ENCODE data around the gene SCYL1. TPM values are rescaled to one million over a fixed set of nuclear protein-coding genes. Genes with fewer than 3 reads are reported as not detected.
"Not testable (repeated sequence)": the region's sequence is repeated elsewhere in the genome, so short reads cannot be mapped to it uniquely, and the experiment has no call there.

Gene SCYL1
- total RNA-seq, 1 experiment from 2014 or later = 53.6 TPM

GRCh38 chr11:65506772-65507505 is 17.9 kb upstream of the SCYL1 start:
- TSS peak; percentile 63 for BruUV-seq (replicated peaks)
- no peak overlapping the region for H3K27ac Mint-ChIP-seq (ENCODE audit: unreplicated experiment)

GRCh38 chr11:65512311-65512710 is 12.6 kb upstream of the SCYL1 start:
- H3K27ac Mint-ChIP-seq (ENCODE audit: unreplicated experiment); H3K9me3 Mint-ChIP-seq (ENCODE audit: low read depth, unreplicated experiment); H3K4me3 Mint-ChIP-seq (ENCODE audit: low read depth, unreplicated experiment); DNase-seq; BruUV-seq (replicated peaks); H3K36me3 Mint-ChIP-seq (ENCODE audit: insufficient read depth, unreplicated experiment); H3K27me3 Mint-ChIP-seq (ENCODE audit: unreplicated experiment); intact Hi-C loops (cut with micrococcal nuclease; ENCODE audit: unreplicated experiment): not testable (repeated sequence)
- CTCF ChIA-PET = interaction anchor here (0.9 kb wide), 1 partner anchor 41 kb away, joined by 3 read pairs; no protein-coding TSS in a partner anchor
- H3K4me1 Mint-ChIP-seq (ENCODE audit: low read depth, unreplicated experiment) = peaks cover 26% of the 10 kb centered on the region

More at GRCh38 chr11:65506772-65507505, 17.9 kb upstream of the SCYL1 start:
- Mint-ChIP-seq H3K4me1 (ENCODE audit: low read depth, unreplicated experiment) (peaks cover 18% of the 10 kb centered on the region), H3K27me3 (ENCODE audit: unreplicated experiment) (peaks cover 9% of the 10 kb centered on the region), H3K36me3 (ENCODE audit: insufficient read depth, unreplicated experiment) (peaks cover 4% of the 10 kb centered on the region), H3K4me3 (ENCODE audit: low read depth, unreplicated experiment) (no peak overlapping the region), H3K9me3 (ENCODE audit: low read depth, unreplicated experiment) (no peaks in the 10 kb centered on the region)
- CTCF ChIA-PET = interaction anchor here (0.7 to 3.1 kb wide), 8 partner anchors 20 to 125 kb away, joined by 3 to 20 read pairs (median 10); partner anchors contain the start of gene SLC25A45
- intact Hi-C loops (cut with micrococcal nuclease; ENCODE audit: unreplicated experiment) = loop anchor here (5.0 kb wide), 1 partner anchor 40 kb away; no protein-coding TSS in a partner anchor
- peak; percentile 43 for DNase-seq
- TF ChIP-seq CTCF (IDR thresholded peaks at IDR 0.05; ENCODE audit: unreplicated experiment) = no peak

- Mint-ChIP-seq H3K27ac (ENCODE audit: unreplicated experiment) (peak overlapping the region; percentile 2), H3K9me3 (ENCODE audit: low read depth, unreplicated experiment) (no peaks in the 10 kb centered on the region), H3K27me3 (ENCODE audit: unreplicated experiment) (no peaks in the 10 kb centered on the region), H3K4me3 (ENCODE audit: low read depth, unreplicated experiment) (no peak overlapping the region), H3K36me3 (ENCODE audit: insufficient read depth, unreplicated experiment) (no peaks in the 10 kb centered on the region), H3K4me1 (ENCODE audit: low read depth, unreplicated experiment) (peaks cover 10% of the 10 kb centered on the region)
- TF ChIP-seq CTCF (IDR thresholded peaks at IDR 0.05; ENCODE audit: unreplicated experiment) = no peak
- CTCF ChIA-PET = interaction anchor here (0.7 kb wide), 1 partner anchor 8 kb away, joined by 4 read pairs; no protein-coding TSS in a partner anchor
- no peak for DNase-seq
- intact Hi-C loops (cut with micrococcal nuclease; ENCODE audit: unreplicated experiment) = no loop called here
- no TSS peak for BruUV-seq (replicated peaks)
Measured at GRCh38 chr11:65516135-65516968, 8.5 kb upstream of the SCYL1 start.

GRCh38 chr11:65518941-65519549 is 5.8 kb upstream of the SCYL1 start:
- peaks cover 34% of the 10 kb centered on the region for H3K4me1 Mint-ChIP-seq (ENCODE audit: low read depth, unreplicated experiment)
- H3K9me3 Mint-ChIP-seq (ENCODE audit: low read depth, unreplicated experiment); BruUV-seq (replicated peaks); H3K4me3 Mint-ChIP-seq (ENCODE audit: low read depth, unreplicated experiment); H3K27me3 Mint-ChIP-seq (ENCODE audit: unreplicated experiment); DNase-seq; intact Hi-C loops (cut with micrococcal nuclease; ENCODE audit: unreplicated experiment); H3K36me3 Mint-ChIP-seq (ENCODE audit: insufficient read depth, unreplicated experiment); H3K27ac Mint-ChIP-seq (ENCODE audit: unreplicated experiment): not testable (repeated sequence)
- CTCF ChIA-PET = interaction anchor here (0.7 kb wide), 1 partner anchor 11 kb away, joined by 8 read pairs; no protein-coding TSS in a partner anchor

GRCh38 chr11:65521777-65522521 is 2.9 kb upstream of the SCYL1 start:
- DNase-seq; H3K9me3 Mint-ChIP-seq (ENCODE audit: low read depth, unreplicated experiment); BruUV-seq (replicated peaks); H3K27me3 Mint-ChIP-seq (ENCODE audit: unreplicated experiment); H3K27ac Mint-ChIP-seq (ENCODE audit: unreplicated experiment); H3K4me3 Mint-ChIP-seq (ENCODE audit: low read depth, unreplicated experiment); intact Hi-C loops (cut with micrococcal nuclease; ENCODE audit: unreplicated experiment); CTCF ChIA-PET: not testable (repeated sequence)
- Mint-ChIP-seq H3K36me3 (ENCODE audit: insufficient read depth, unreplicated experiment) (peaks cover 20% of the 10 kb centered on the region), H3K4me1 (ENCODE audit: low read depth, unreplicated experiment) (peaks cover 32% of the 10 kb centered on the region)

- DNase-seq; CTCF ChIA-PET; intact Hi-C loops (cut with micrococcal nuclease; ENCODE audit: unreplicated experiment); H3K4me3 Mint-ChIP-seq (ENCODE audit: low read depth, unreplicated experiment); H3K9me3 Mint-ChIP-seq (ENCODE audit: low read depth, unreplicated experiment); H3K27me3 Mint-ChIP-seq (ENCODE audit: unreplicated experiment); H3K27ac Mint-ChIP-seq (ENCODE audit: unreplicated experiment); BruUV-seq (replicated peaks): not testable (repeated sequence)
- H3K36me3 Mint-ChIP-seq (ENCODE audit: insufficient read depth, unreplicated experiment) = peaks cover 23% of the 10 kb centered on the region
- peaks cover 32% of the 10 kb centered on the region for H3K4me1 Mint-ChIP-seq (ENCODE audit: low read depth, unreplicated experiment)
Measured at GRCh38 chr11:65522718-65523630, 1.9 kb upstream of the SCYL1 start.

GRCh38 chr11:65523631-65523968 is 1.3 kb upstream of the SCYL1 start:
- H3K27ac Mint-ChIP-seq (ENCODE audit: unreplicated experiment); BruUV-seq (replicated peaks); H3K27me3 Mint-ChIP-seq (ENCODE audit: unreplicated experiment); H3K9me3 Mint-ChIP-seq (ENCODE audit: low read depth, unreplicated experiment); CTCF ChIA-PET; H3K4me3 Mint-ChIP-seq (ENCODE audit: low read depth, unreplicated experiment); DNase-seq; intact Hi-C loops (cut with micrococcal nuclease; ENCODE audit: unreplicated experiment): not testable (repeated sequence)
- peaks cover 32% of the 10 kb centered on the region for H3K4me1 Mint-ChIP-seq (ENCODE audit: low read depth, unreplicated experiment)
- H3K36me3 Mint-ChIP-seq (ENCODE audit: insufficient read depth, unreplicated experiment) = peaks cover 23% of the 10 kb centered on the region
